ENCODE results near the gene ISYNA1.

The ISYNA1 gene

DNA sequence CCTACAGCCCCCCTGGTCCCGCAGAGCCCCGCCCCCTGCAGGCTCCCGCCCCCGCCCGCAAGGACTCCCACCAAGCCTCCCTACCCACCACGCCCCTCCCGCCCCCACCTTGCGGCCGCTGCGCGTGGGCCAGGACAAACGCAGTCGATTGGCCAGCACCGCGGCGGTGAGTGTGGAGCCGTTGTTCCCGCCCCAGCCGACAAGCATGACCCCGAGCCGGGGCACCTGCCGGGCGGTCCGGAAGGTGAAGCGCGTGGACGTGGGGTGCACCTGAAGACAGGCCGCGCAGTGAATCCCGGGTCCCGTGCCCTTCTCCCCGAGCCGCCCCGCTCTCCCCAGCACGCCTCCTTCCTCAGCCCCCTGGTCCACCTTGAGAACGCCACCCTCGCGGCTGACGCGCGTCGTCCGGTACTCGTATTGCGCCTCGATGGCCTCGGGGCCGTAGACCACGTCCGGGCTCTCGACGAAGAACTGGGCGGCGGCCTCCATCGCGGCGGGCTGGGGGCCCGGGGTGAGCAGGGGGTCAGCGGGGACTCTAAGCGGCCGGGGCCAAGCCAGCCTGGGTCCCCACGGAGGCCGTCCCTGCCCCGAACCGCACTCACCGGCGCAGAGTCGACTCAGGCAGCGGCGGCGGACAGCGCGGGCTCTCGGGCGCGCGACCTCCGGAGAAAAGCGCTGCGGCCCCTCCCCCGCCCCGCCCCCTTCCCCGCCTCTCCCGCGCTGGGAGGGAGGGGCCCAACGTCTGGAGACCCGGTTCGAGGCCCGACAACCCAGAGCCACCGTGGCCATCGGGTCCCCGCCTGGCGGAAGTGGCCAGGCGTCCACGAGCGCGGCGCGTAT, at the start of gene ISYNA1:
Gene ISYNA1 (minus strand): TSS at position 643 of the 840 bp plus-strand sequence. CDS start 154 bp downstream, at position 489.
- TF ChIP-seq CTCF (IDR thresholded peaks at IDR 0.05; ENCODE audit: low read depth, low read length): no peak
- peak within 1 kb of the TSS; percentile 52 for H3K4me3 ChIP-seq (ENCODE audit: low read depth, low read length)

DNA sequence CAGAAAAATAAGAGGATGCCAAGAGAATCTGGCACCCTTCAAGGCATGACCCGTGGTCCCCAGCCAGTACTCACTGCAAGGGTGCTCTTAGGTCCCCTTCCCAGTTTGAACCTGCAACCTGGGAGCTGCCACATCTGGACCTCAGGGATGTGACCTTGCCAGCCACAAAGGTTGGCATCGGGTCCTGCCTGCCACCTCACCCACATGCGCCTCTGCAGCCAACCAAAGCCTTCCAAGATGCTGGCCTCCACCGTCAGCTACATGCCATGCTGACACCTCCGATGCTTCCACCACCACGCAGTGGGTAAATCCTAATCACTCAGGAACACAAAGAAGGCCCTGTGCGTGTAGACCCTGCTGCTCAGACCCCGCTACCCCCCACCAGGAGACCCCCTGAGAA, 48.8 kb upstream of the ISYNA1 start:
- TF ChIP-seq CTCF (IDR thresholded peaks at IDR 0.05; ENCODE audit: low read depth, low read length): no peak
- H3K4me3 ChIP-seq (ENCODE audit: low read depth, low read length): no peak overlapping the region

- no peak overlapping the region for H3K4me3 ChIP-seq (ENCODE audit: low read depth, low read length)
- TF ChIP-seq CTCF (IDR thresholded peaks at IDR 0.05; ENCODE audit: low read depth, low read length): no peak
Observed at GRCh38 chr19:18484992-18485391, 47.1 kb upstream of the ISYNA1 start.

DNA sequence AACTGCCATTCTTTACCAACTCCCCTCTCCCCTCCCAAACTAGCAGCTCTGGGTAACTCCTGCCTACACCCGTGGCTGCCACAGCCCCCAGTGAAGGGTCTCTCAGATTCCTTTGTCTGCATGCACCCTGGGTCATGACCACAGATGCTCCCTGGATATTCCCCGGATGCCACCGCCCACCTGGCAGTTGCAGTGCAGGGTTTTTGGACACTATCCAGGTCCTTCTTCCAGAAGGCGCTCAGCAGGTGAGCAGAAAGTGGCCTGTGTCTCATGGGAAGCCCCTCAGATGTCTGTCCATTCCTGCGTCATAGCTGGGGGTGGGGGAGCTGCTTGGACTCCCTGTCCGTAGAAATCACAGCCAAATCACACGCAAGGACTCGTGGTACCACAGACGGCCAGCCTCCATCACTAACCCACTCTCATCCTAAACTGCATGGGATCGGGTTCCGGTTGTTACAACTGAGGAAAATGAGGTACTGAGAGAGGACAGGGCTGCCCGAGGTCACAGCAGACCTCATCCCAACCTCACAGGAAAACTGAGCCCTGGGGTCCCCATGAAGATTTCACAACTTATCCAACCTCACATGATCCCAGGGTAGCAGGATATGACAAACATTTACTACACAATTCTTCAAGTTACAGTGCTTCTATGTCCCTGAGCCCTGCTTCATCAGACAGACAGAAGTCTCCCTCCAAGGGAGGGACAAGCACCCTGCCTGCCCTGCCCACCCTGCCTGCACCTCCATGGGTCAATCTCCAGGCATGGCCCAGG, 45.4 kb upstream of the ISYNA1 start:
- H3K4me3 ChIP-seq (ENCODE audit: low read depth, low read length): no peak overlapping the region
- no peak for TF ChIP-seq CTCF (IDR thresholded peaks at IDR 0.05; ENCODE audit: low read depth, low read length)

DNA sequence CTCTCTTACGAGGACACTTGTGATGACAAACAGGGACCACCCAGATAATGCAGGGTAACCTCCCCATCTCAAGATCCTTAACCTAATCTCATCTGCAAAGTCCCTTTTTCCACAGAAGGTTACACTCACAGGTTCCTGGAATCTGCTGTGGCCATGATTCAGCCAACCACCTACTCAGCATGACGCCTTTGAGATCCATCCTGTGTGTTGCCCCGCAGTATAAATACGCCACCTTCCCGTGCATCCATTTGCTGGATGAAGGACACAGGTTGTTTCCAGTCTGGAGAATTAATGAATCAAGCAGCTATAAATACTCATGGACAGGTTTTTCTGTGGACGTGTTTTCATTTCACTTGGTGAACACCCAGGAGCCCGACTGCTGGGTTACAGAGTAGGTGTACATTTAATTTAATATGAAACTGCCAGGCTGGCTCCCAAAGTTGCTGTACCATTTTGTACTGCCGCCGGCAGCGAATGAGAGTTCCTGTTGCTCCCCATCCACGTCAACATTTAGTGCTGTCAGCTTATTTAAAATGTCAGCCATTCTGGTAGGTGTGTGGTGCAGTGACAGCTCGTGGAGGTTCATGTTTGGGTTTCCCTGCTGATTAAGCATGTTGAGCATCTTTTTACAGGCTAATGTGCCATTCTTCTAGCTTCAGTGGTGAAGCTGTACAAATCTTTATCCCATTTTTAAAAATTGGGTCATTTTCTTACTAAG, 43.7 kb upstream of the ISYNA1 start:
- H3K4me3 ChIP-seq (ENCODE audit: low read depth, low read length): no peak overlapping the region
- TF ChIP-seq CTCF (IDR thresholded peaks at IDR 0.05; ENCODE audit: low read depth, low read length): no peak

DNA sequence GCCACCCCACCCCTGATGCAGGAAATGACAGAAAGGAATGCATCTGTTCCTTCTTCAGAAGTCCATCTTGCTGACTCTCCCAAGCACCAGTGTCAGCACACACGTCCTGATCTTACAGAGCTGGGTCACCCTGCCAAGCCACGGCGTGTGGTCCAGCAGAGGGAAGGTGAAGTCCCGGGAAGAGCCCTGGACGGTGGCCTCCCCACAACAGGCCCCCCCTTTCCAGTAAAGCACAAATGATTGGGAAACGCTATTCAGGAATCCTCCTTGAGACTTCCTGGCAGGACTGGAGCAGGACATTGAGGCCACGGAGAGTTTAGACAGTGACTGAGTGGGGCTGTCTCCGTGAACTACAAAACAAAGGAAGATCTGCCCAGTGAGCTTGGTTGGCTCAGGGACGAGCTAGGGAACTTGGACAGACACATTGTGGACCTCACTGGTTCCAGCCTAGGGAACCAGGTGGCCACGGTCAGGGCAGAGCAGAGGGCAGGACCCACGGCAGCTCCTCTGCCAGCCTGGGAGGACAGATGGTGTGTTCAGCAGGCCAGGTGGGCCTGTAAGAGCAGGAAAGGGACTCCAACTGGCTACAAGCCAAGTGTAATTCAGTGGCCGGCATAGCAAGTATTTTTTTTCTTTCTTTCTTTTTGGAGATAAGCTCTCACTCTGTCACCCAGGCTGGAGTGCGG, 42.2 kb upstream of the ISYNA1 start:
- peak overlapping the region; percentile 16; the same call in 1 of the 2 replicates for H3K4me3 ChIP-seq (ENCODE audit: low read depth, low read length)
- TF ChIP-seq CTCF (IDR thresholded peaks at IDR 0.05; ENCODE audit: low read depth, low read length): no peak

Measured in WI38 (cell line).